Measurements from ENCODE around the gene ARMC9. TPM values are rescaled to one million over a fixed set of nuclear protein-coding genes. Genes with fewer than 3 reads are reported as not detected.

Gene ARMC9
- total RNA-seq, 1 experiment from 2014 or later, result 16.4 TPM

- no peak for DNase-seq (ENCODE audit: low read depth, low spot score)
- H3K27ac ChIP-seq (ENCODE audit: low read depth, low read length), result no peak overlapping the region
- H3K9ac ChIP-seq (ENCODE audit: low read length), result no peak overlapping the region
- peaks cover 0 to 7% of the 10 kb centered on the region in 2 experiments; a peak in 1 of 4 replicates for H3K4me1 ChIP-seq (ENCODE audit: control insufficient read depth in 1 of 2, insufficient read depth in 2 of 2, low read length in 2 of 2)
- intact Hi-C loops (cut with micrococcal nuclease), result no loop called here
- no peak overlapping the region for H3K4me2 ChIP-seq (ENCODE audit: low read length)
- TF ChIP-seq MAX (IDR thresholded peaks at IDR 0.05) (no peak), EZH2phosphoT487 (IDR thresholded peaks at IDR 0.05; ENCODE audit: borderline replicate concordance) (no peak), ATF3 (IDR thresholded peaks at IDR 0.05) (no peak), ZBTB33 (IDR thresholded peaks at IDR 0.05; ENCODE audit: extremely low read depth, insufficient replicate concordance, low read length) (no peak), ZNF274 (IDR thresholded peaks at IDR 0.05; ENCODE audit: low read depth, low read length) (no peak), EZH2 (IDR thresholded peaks at IDR 0.05) (no peak), YY1 (IDR thresholded peaks at IDR 0.05; ENCODE audit: extremely low read depth, insufficient replicate concordance, low read depth, low read length) (no peak), POLR2A (IDR thresholded peaks at IDR 0.05; ENCODE audit: borderline replicate concordance, extremely low read depth, insufficient read depth, insufficient read length) (no peak), POLR2AphosphoS5 (IDR thresholded peaks at IDR 0.05; ENCODE audit: low read depth, low read length) (no peak)
- H3K79me2 ChIP-seq (ENCODE audit: insufficient read depth, low read length), result no peaks in the 10 kb centered on the region
- ATAC-seq, result no peak
- POLR2A ChIA-PET, result no interaction called here
- no peaks in the 10 kb centered on the region for H4K20me1 ChIP-seq (ENCODE audit: insufficient read depth)
- H3K36me3 ChIP-seq (ENCODE audit: control insufficient read depth in 1 of 2, insufficient read depth in 2 of 2, low read length in 2 of 2), result no peaks in the 10 kb centered on the region
- BruUV-seq (replicated peaks), result no TSS peak
- no peaks in the 10 kb centered on the region for H3K27me3 ChIP-seq (ENCODE audit: insufficient read depth, low read length)
- CTCF ChIA-PET, result no interaction called here
- no peak overlapping the region for H3K4me3 ChIP-seq (replicated peaks in 1 of 2; ENCODE audit: low read depth in 1 of 2, low read length in 2 of 2)
- no peaks in the 10 kb centered on the region for H3K9me2 ChIP-seq (ENCODE audit: insufficient read depth)
- H2AFZ ChIP-seq (ENCODE audit: low read depth, low read length, poor library complexity, severe bottlenecking), result no peak overlapping the region
- no peaks in the 10 kb centered on the region for H3K9me3 ChIP-seq (ENCODE audit: control insufficient read depth in 1 of 2, insufficient read depth in 1 of 2, low read depth in 1 of 2, low read length in 2 of 2)
- RAD21 ChIA-PET (ENCODE audit: low non-redundant PET in 1 of 2, low total read pairs in 2 of 2, uncharacterized antibody in 2 of 2, unreplicated experiment in 2 of 2), result no interaction called here
Observed at GRCh38 chr2:231330311-231330710, 131.9 kb downstream of the ARMC9 start.
